Mucosa of rectum (tissue), 2 donors: ENCODE data around the gene DEPDC5.
"Not testable (repeated sequence)": the region's sequence is repeated elsewhere in the genome, so short reads cannot be mapped to it uniquely, and the experiment has no call there.

Experiments
- H3K27ac ChIP-seq, 2 donors: one replicate each; pipeline ENCODE4 v1.7.0; 2013; ENCODE audit warnings: inconsistent platforms in 2 of 2, low read depth in 2 of 2, low read length in 2 of 2
- H3K27me3 ChIP-seq, 2 donors: one replicate each; pipeline ENCODE4 v1.7.0; 2013; ENCODE audit warnings: low read length in 2 of 2; ENCODE audit not compliant: control insufficient read depth in 2 of 2, insufficient read depth in 2 of 2
- H3K36me3 ChIP-seq, 2 donors: one replicate each; pipeline ENCODE4 v1.7.0; 2013; ENCODE audit warnings: low read length in 2 of 2; ENCODE audit not compliant: control insufficient read depth in 2 of 2, insufficient read depth in 2 of 2
- H3K4me1 ChIP-seq, 2 donors: one replicate each; pipeline ENCODE4 v1.7.0; 2013; ENCODE audit warnings: low read length in 2 of 2, mild to moderate bottlenecking in 1 of 2; ENCODE audit not compliant: control insufficient read depth in 2 of 2, insufficient read depth in 2 of 2
- H3K4me3 ChIP-seq, 2 donors: one replicate each; pipeline ENCODE4 v1.7.0; 2013; ENCODE audit warnings: low read length in 2 of 2
- H3K9ac ChIP-seq, 2 donors: one replicate each; pipeline ENCODE4 v1.7.0; 2013; ENCODE audit warnings: low read length in 2 of 2, low read depth in 1 of 2, mild to moderate bottlenecking in 1 of 2
- H3K9me3 ChIP-seq, 2 donors: one replicate each; pipeline ENCODE4 v1.7.0; 2013; ENCODE audit warnings: low read length in 2 of 2; ENCODE audit not compliant: control insufficient read depth in 2 of 2
- donor health status: healthy.
- donor health status: Normal muscosa, but diverticular disease.

Gene DEPDC5

DNA sequence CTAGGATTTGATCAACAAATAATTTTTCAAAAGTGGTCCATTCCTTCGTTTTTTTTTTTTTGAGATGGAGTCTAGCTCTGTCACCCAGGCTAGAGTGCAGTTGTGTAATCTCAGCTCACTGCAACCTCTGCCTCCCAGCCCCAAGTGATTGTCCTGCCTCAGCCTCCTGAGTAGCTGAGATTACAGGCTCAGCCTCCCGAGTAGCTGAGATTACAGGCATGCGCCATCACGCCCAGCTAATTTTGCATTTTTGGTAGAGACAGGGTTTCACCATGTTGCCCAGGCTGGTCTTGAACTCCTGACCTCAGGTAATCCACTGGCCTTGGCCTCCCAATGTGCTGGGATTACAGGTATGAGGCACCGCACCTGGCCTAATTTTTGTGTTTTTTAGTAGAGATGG, 5.0 kb downstream of the DEPDC5 start:
- H3K27me3 ChIP-seq, H3K9me3 ChIP-seq, H3K27ac ChIP-seq, H3K4me3 ChIP-seq, H3K9ac ChIP-seq: not testable (repeated sequence)
- Histone ChIP-seq H3K4me1 (peaks cover 6 to 11% of the 10 kb centered on the region in 2 donors), H3K36me3 (peaks cover 15 to 29% of the 10 kb centered on the region in 2 donors)

DNA sequence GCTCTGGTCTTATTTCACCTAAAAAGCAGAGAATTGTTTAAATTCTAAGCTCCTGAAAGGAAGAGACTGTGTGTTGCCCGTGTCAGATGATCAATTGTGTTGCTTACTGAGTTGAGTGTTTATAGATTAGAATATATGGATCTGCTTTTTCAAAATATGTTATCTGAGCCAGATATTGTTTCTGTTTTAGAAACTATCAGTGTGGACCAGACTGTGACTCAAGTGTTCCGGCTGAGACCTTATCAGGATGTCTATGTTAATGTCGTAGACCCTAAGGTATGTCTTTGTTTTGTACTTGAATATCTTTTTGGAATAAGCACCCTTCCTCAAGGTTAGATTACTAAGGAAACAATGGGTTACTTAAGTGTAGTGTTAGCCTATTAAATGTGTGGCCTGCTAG, 11.0 kb downstream of the DEPDC5 start:
- Histone ChIP-seq H3K4me1 (no peaks in the 10 kb centered on the region), H3K36me3 (peaks cover 35 to 45% of the 10 kb centered on the region in 2 donors), H3K27ac (no peak overlapping the region), H3K9me3 (no peaks in the 10 kb centered on the region), H3K9ac (no peak overlapping the region), H3K4me3 (no peak overlapping the region), H3K27me3 (no peaks in the 10 kb centered on the region)

DNA sequence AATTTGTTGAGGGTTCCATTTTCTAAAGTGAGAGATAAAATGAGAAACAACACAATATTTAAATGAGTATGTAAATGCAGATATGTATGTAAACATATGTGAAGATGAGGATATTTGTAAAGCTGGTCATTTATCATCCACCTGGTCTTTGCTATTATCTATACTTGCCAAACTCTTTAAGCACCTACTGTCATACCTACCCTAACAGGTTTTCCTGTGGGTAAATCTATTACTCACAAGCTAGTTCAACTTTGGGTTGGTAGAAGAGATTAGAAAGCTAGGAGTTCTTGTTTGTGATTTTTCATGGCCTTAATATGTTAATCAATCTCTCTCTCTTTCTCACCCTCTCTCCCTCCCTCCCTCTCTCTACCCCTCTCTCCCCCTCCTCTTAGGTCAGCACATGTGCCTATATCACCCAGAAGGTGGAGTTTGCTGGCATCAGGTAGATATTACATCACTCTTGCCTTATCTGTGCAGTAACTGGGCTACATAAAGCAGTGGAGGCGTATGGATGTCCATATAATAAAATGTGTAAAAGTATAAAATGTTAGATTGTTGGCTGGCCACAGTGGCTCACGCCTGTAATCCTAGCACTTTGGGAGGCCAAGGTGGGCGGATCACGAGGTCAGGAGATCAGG, 14.7 kb downstream of the DEPDC5 start:
- Histone ChIP-seq H3K4me1 (no peaks in the 10 kb centered on the region), H3K27me3 (no peaks in the 10 kb centered on the region), H3K4me3 (no peak overlapping the region), H3K27ac (no peak overlapping the region), H3K9me3 (no peaks in the 10 kb centered on the region), H3K36me3 (peaks cover 39 to 40% of the 10 kb centered on the region in 2 donors), H3K9ac (no peak overlapping the region)

DNA sequence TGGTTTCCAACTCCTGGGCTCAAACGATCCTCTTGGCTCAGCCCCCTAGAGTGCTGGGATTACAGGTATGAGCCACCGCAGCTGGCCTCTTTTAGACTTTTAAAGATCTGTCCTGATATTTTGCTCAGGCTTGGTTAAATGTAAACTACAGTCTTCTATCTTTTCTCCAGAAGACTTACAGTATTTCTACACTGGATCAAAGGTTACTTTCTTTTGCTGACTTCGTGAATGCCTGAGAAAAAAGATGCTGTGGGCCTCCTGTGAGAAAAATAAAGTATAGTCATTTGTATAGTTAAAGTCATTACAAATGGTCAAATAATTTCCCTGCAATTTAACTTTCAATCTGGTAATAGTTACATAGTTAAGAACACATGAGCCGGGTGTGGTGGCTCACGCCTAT, 19.6 kb downstream of the DEPDC5 start:
- peaks cover 32 to 38% of the 10 kb centered on the region in 2 donors for H3K36me3 ChIP-seq
- H3K27ac ChIP-seq, result no peak overlapping the region
- H3K4me3 ChIP-seq, result no peak overlapping the region
- no peaks in the 10 kb centered on the region for H3K27me3 ChIP-seq
- no peaks in the 10 kb centered on the region for H3K4me1 ChIP-seq
- H3K9me3 ChIP-seq, result no peaks in the 10 kb centered on the region
- no peak overlapping the region for H3K9ac ChIP-seq

DNA sequence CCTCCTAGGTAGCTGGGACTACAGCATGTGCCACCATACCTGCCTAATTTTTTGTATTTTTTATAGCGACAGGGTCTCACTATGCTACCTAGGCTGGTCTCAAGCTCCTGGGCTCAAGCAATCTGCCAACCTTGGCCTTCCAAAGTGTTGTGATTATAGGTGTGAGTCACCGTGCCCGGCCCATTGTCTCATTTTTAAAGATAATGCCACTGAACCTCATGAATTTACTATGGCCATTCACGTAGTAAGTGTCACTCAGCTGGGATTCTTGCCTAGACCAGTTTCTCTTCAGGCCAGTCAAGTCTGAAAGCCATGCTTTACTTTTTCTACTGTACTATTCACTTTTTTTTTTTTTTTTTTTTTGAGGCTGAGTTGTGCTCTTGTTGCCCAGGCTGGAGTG, 22.4 kb downstream of the DEPDC5 start:
- Histone ChIP-seq H3K36me3 (peaks cover 49 to 50% of the 10 kb centered on the region in 2 donors), H3K9me3 (no peaks in the 10 kb centered on the region), H3K27ac (no peak overlapping the region), H3K4me3 (no peak overlapping the region), H3K27me3 (no peaks in the 10 kb centered on the region), H3K4me1 (no peaks in the 10 kb centered on the region), H3K9ac (no peak overlapping the region)

DNA sequence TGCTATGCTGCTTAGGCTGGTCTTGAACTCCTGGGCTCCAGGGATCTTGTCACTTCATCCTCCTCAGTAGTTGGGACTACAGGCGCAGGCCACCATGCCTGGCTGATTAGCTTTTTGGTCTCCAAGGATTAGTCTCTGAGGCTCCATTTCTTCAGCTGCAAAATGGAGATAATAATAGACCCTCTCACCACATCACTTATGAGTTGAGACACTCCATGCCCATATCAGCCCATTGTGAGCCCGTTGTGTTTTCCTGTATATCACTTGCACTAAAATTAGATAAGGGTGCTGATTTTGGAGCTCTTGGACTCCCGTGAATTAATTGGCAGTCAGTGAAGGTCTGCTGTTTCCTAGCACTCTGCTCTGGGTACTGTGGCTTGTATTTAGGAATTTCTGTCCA, 36.0 kb downstream of the DEPDC5 start:
- no peaks in the 10 kb centered on the region for H3K27me3 ChIP-seq
- no peaks in the 10 kb centered on the region for H3K4me1 ChIP-seq
- H3K9ac ChIP-seq, result no peak overlapping the region
- no peak overlapping the region for H3K4me3 ChIP-seq
- H3K9me3 ChIP-seq, result no peaks in the 10 kb centered on the region
- H3K36me3 ChIP-seq, result peaks cover 12 to 18% of the 10 kb centered on the region in 2 donors
- no peak overlapping the region for H3K27ac ChIP-seq

DNA sequence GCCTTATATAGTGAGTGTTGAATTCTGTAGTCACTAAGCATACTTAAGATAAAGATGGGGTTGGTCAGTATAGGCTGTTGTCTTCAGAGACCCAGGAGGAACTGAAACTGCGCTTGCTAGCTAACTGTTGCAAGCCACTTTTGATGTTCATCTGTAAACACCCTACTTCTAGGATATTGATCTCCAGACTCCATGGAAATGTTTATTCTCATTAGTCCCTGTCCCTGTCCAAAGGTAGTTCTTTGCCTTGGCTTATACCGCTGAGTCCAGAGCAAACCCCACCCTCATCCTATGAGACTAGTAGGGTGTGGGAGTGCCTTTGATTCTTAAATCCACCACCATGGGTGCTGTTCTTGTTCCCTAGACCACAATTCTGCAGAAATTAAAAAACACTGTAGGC, 36.4 kb downstream of the DEPDC5 start:
- Histone ChIP-seq H3K27ac (no peak overlapping the region), H3K4me3 (no peak overlapping the region), H3K4me1 (no peaks in the 10 kb centered on the region), H3K36me3 (peaks cover 7 to 14% of the 10 kb centered on the region in 2 donors), H3K9ac (no peak overlapping the region), H3K27me3 (no peaks in the 10 kb centered on the region), H3K9me3 (no peaks in the 10 kb centered on the region)

DNA sequence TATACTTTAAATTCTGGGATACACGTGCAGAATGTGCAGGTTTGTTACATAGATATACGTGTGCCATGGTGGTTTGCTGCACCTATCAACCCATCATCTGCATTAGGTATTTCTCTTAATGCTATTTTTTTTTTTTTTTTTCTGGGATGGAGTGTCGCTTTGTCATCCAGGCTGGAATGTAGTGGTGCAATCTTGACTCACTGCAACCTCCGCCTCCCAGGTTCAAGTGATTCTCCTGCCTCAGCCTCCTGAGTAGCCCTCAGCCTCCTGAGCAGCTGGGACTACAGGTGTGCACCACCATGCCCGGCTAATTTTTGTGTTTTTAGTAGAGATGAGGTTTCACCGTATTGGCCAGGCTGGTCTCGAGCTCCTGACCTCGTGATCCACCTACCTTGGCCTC, 45.5 kb downstream of the DEPDC5 start:
- H3K9ac ChIP-seq, H3K9me3 ChIP-seq, H3K4me3 ChIP-seq, H3K27ac ChIP-seq, H3K27me3 ChIP-seq, H3K4me1 ChIP-seq: not testable (repeated sequence)
- H3K36me3 ChIP-seq, result peaks cover 49 to 52% of the 10 kb centered on the region in 2 donors

DNA sequence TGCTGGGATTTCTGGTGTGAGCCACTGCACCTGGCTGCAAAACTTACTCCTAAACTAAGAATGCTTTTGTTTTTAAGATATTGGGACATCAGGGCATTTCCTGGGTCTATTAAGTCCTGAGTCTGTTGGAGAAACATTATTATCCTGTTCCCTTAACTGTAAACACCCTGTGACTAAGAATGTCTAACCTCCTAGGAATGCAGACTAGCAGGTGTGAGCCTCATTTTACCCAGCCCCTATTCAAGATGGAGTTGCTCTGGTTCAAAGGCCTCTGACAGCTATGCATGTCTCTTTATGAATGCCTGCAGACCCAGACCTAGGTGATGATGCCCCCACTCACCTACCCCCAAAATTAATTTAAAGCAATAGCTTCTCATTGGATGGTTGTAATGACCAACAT, 46.2 kb downstream of the DEPDC5 start:
- Histone ChIP-seq H3K27ac (no peak overlapping the region), H3K4me3 (no peak overlapping the region), H3K9me3 (no peaks in the 10 kb centered on the region), H3K9ac (no peak overlapping the region), H3K27me3 (no peaks in the 10 kb centered on the region), H3K4me1 (no peaks in the 10 kb centered on the region), H3K36me3 (peaks cover 54 to 57% of the 10 kb centered on the region in 2 donors)

DNA sequence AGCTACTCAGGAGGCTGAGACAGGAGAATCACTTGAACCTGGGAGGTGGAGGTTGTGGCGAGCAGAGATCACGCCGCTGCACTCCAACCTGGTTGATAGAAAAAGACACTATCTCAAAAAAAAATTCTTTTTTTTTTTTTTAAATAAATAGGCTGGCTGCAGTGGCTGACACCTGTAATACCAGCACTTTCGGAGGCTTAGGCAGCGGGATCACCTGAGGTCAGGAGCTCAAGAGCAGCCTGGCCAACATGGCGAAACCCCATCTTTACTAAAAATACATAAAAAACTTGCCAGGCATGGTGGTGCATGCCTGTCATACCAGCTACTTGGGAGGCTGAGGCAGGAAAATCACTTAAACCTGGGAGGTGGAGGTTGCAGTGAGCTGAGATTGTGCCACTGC, 47.0 kb downstream of the DEPDC5 start:
- not testable (repeated sequence) for H3K27ac ChIP-seq, H3K27me3 ChIP-seq, H3K9me3 ChIP-seq, H3K9ac ChIP-seq, H3K4me1 ChIP-seq, H3K4me3 ChIP-seq
- peaks cover 60 to 63% of the 10 kb centered on the region in 2 donors for H3K36me3 ChIP-seq

DNA sequence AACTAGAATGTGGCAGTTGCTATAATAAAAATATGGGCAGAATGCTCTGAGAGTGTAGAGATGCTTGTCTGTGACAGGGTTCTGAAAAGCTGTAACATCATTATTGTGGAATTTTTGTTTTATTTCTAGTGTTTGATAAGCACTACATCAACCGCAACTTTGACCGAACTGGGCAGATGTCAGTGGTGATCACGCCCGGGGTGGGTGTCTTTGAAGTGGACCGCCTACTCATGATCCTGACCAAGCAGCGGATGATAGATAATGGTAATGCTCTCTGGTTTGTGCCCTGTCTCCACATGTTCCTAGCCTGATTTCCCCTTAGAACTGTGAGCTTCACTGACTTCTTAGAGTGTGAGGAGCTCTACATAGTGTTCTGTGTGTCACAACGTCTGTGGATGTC, 48.8 kb downstream of the DEPDC5 start:
- Histone ChIP-seq H3K27me3 (no peaks in the 10 kb centered on the region), H3K36me3 (peaks cover 63 to 66% of the 10 kb centered on the region in 2 donors), H3K27ac (no peak overlapping the region), H3K9me3 (no peaks in the 10 kb centered on the region), H3K4me3 (no peak overlapping the region), H3K4me1 (no peaks in the 10 kb centered on the region), H3K9ac (no peak overlapping the region)
